H1 (cell line): ENCODE results near the gene SRGAP3. TPM values are rescaled to one million over a fixed set of nuclear protein-coding genes. Genes with fewer than 3 reads are reported as not detected.

Experiments used
- CTCF ChIA-PET: fragments of 300-600 bp; sonication (Branson Sonifier 250); formaldehyde crosslinking; loops from one replicate; lab custom pipeline; 2021; ENCODE audit not compliant: partially characterized antibody; lab: Charles Lee
- POLR2A ChIA-PET: fragments of 300-600 bp; sonication (Branson Sonifier 250); formaldehyde crosslinking; loops from one replicate; lab custom pipeline; 2021; ENCODE audit warnings: inconsistent platforms; ENCODE audit not compliant: partially characterized antibody; lab: Charles Lee
- DNase-seq, 2 experiments: peaks; one replicate each; pipeline versions ENCODE4 v3.0.0 to v3.0.0-alpha.2; 2010 to 2022; ENCODE audit warnings: low spot score in 2 of 2, low read depth in 1 of 2, mixed read lengths in 1 of 2
- FAIRE-seq: peaks from 2 replicates; lab custom pipeline; 2011; peaks lifted over from hg19 to GRCh38; lab: Jason Lieb, UNC
- H2AFZ ChIP-seq: 2 replicates; pipeline ENCODE4 v1.8.1; 2012; ENCODE audit warnings: low read length, inconsistent platforms
- H2AK5ac ChIP-seq: 2 replicates; pipeline ENCODE4 v1.6.1; 2013; ENCODE audit warnings: low read depth, low read length
- H2BK120ac ChIP-seq: replicated peaks from 2 replicates; pipeline ENCODE3; 2013; ENCODE audit warnings: low read depth, low read length, inconsistent platforms
- H2BK12ac ChIP-seq: 2 replicates; pipeline ENCODE4 v1.6.1; 2013; ENCODE audit warnings: low read depth, low read length
- H2BK15ac ChIP-seq: 2 replicates; pipeline ENCODE4 v1.6.1; 2013; ENCODE audit warnings: low read length
- H2BK20ac ChIP-seq: 2 replicates; pipeline ENCODE4 v1.6.1; 2013; ENCODE audit warnings: low read length
- H2BK5ac ChIP-seq: 2 replicates; pipeline ENCODE4 v1.6.1; 2013; ENCODE audit warnings: low read depth, low read length
- H3K14ac ChIP-seq: 2 replicates; pipeline ENCODE4 v1.6.1; 2013; ENCODE audit warnings: inconsistent platforms; ENCODE audit not compliant: insufficient read length
- H3K18ac ChIP-seq: 2 replicates; pipeline ENCODE4 v1.6.1; 2013; ENCODE audit warnings: low read length; ENCODE audit errors: extremely low read depth
- H3K23ac ChIP-seq: 2 replicates; pipeline ENCODE4 v1.6.1; 2013; ENCODE audit warnings: inconsistent platforms; ENCODE audit not compliant: insufficient read length
- H3K23me2 ChIP-seq: 2 replicates; pipeline ENCODE4 v1.6.1; 2013; ENCODE audit warnings: low read depth, low read length
- H3K27ac ChIP-seq: 2 replicates; pipeline ENCODE4 v1.6.1; 2011; ENCODE audit warnings: low read depth, low read length, inconsistent platforms
- H3K27me3 ChIP-seq, 4 experiments: replicated peaks in 1 of 4; 1 replicate in 1 of 4; 2 replicates in 3 of 4; pipeline versions ENCODE4 v1.6.1 to v1.8.1; 2011 to 2013; ENCODE audit warnings: low read length in 3 of 4, mild to moderate bottlenecking in 3 of 4, inconsistent platforms in 2 of 4, mixed read lengths in 2 of 4, moderate library complexity in 1 of 4; ENCODE audit not compliant: control insufficient read depth in 3 of 4, insufficient read depth in 3 of 4; ENCODE audit errors: extremely low read depth in 1 of 4
- H3K36me3 ChIP-seq, 4 experiments: 2 replicates each; pipeline versions ENCODE4 v1.6.1 to v1.8.1; 2011 to 2013; ENCODE audit warnings: mild to moderate bottlenecking in 4 of 4, low read length in 3 of 4, moderate library complexity in 2 of 4, control low read depth in 1 of 4, inconsistent platforms in 1 of 4; ENCODE audit not compliant: insufficient read depth in 4 of 4, control insufficient read depth in 2 of 4
- H3K4ac ChIP-seq: replicated peaks from 2 replicates; pipeline ENCODE3; 2013; ENCODE audit warnings: low read length, low read depth, mixed read lengths, inconsistent platforms; ENCODE audit not compliant: insufficient read length
- H3K4me1 ChIP-seq, 4 experiments: replicated peaks in 1 of 4; 1 replicate in 1 of 4; 2 replicates in 3 of 4; pipeline versions ENCODE4 v1.6.1 to v1.8.1; 2011 to 2013; ENCODE audit warnings: low read length in 3 of 4, inconsistent platforms in 2 of 4, mixed read lengths in 1 of 4; ENCODE audit not compliant: insufficient read depth in 4 of 4, control insufficient read depth in 3 of 4
- H3K4me2 ChIP-seq, 2 experiments: 2 replicates each; pipeline versions ENCODE4 v1.6.1 to v1.8.1; 2011 to 2013; ENCODE audit warnings: low read depth in 2 of 2, low read length in 2 of 2, control low read depth in 1 of 2, inconsistent platforms in 1 of 2, mild to moderate bottlenecking in 1 of 2; ENCODE audit not compliant: insufficient read depth in 1 of 2
- H3K4me3 ChIP-seq, 4 experiments: fragments of 200-600, 300-600 bp in 1 of 4; sonication (generic), shearing (Covaris generic), sonication (Bioruptor Twin) in 1 of 4; 2 replicates each; pipeline versions ENCODE4 v1.5.1 to v1.8.1; 2011 to 2016; ENCODE audit warnings: low read length in 4 of 4, low read depth in 3 of 4, control low read depth in 2 of 4, inconsistent platforms in 2 of 4, mild to moderate bottlenecking in 2 of 4, mixed read lengths in 1 of 4, moderate library complexity in 1 of 4; ENCODE audit not compliant: insufficient read depth in 2 of 4; ENCODE audit errors: extremely low read depth in 1 of 4
- H3K56ac ChIP-seq: replicated peaks from 2 replicates; pipeline ENCODE3; 2013; ENCODE audit warnings: low read depth, mild to moderate bottlenecking, mixed read lengths, low read length, inconsistent platforms; ENCODE audit not compliant: insufficient read length
- H3K79me1 ChIP-seq: 2 replicates; pipeline ENCODE4 v1.6.1; 2013; ENCODE audit warnings: low read depth, low read length, control low read depth
- H3K79me2 ChIP-seq, 2 experiments: 2 replicates each; pipeline versions ENCODE4 v1.6.1 to v1.8.1; 2012 to 2013; ENCODE audit warnings: low read length in 2 of 2, mild to moderate bottlenecking in 2 of 2, inconsistent platforms in 1 of 2; ENCODE audit not compliant: insufficient read depth in 2 of 2, control insufficient read depth in 1 of 2
- H3K9ac ChIP-seq, 4 experiments: replicated peaks in 1 of 4; 1 replicate in 1 of 4; 2 replicates in 3 of 4; pipeline versions ENCODE4 v1.6.1 to v1.8.1; 2011 to 2013; ENCODE audit warnings: low read depth in 3 of 4, low read length in 3 of 4, control low read depth in 2 of 4, mild to moderate bottlenecking in 2 of 4, moderate library complexity in 2 of 4, inconsistent platforms in 1 of 4; ENCODE audit errors: extremely low read depth in 1 of 4
- H3K9me3 ChIP-seq, 2 experiments: 2 replicates each; pipeline versions ENCODE4 v1.6.1 to v1.8.1; 2012 to 2013; ENCODE audit warnings: mild to moderate bottlenecking in 2 of 2, moderate library complexity in 2 of 2, control low read depth in 1 of 2, inconsistent platforms in 1 of 2, low read depth in 1 of 2, low read length in 1 of 2, mixed read lengths in 1 of 2; ENCODE audit not compliant: insufficient read depth in 2 of 2
- H4K20me1 ChIP-seq, 2 experiments: replicated peaks in 1 of 2; 2 replicates each; pipeline versions ENCODE3 to v1.8.1; 2011 to 2013; ENCODE audit warnings: inconsistent platforms in 2 of 2, low read length in 2 of 2, mild to moderate bottlenecking in 1 of 2; ENCODE audit not compliant: insufficient read depth in 2 of 2, control insufficient read depth in 1 of 2
- H4K5ac ChIP-seq: 2 replicates; pipeline ENCODE4 v1.6.1; 2013; ENCODE audit warnings: low read length, low read depth, mixed read lengths, inconsistent platforms; ENCODE audit not compliant: insufficient read length
- H4K8ac ChIP-seq: 2 replicates; pipeline ENCODE4 v1.8.0; 2013; ENCODE audit warnings: mild to moderate bottlenecking, moderate library complexity, low read length, inconsistent platforms; ENCODE audit not compliant: insufficient read depth; ENCODE audit errors: extremely low read depth
- H4K91ac ChIP-seq: replicated peaks from 2 replicates; pipeline ENCODE3; 2013; ENCODE audit warnings: low read length, mixed read lengths, inconsistent platforms; ENCODE audit not compliant: insufficient read length
- PHF8 ChIP-seq: fragments of 200-600 bp; sonication (generic); conservative IDR thresholded peaks from 2 replicates; pipeline ENCODE4 v1.7.1; 2012; ENCODE audit warnings: low read depth, mild to moderate bottlenecking, inconsistent platforms, low read length, moderate library complexity
- WGBS, 2 experiments: shearing (Covaris generic) in 1 of 2; methylation state at CpG; one replicate each; pipeline versions ENCODE4 v1.1.6 to v1.1.7; 2013 to 2015; ENCODE audit warnings: low lambda C conversion rate in 2 of 2, mixed read lengths in 2 of 2, inconsistent platforms in 1 of 2, low coverage in 1 of 2, missing lambda C conversion rate in 1 of 2; ENCODE audit not compliant: insufficient replicate concordance in 2 of 2, insufficient coverage in 1 of 2, insufficient read length in 1 of 2; ENCODE audit errors: extremely low coverage in 1 of 2, missing lambda C conversion rate in 1 of 2; 5-methylcytosine and 5-hydroxymethylcytosine counted together
- polyA plus RNA-seq, 7 experiments: library from polyadenylated mRNA; depleted of rRNA in 3 of 7; stranded (reverse) in 5 of 7; unstranded in 2 of 7; fragments of >200 nt in 5 of 7; fragments of 200-250 nt in 2 of 7; gene quantifications; 1 replicate in 5 of 7; 2 replicates in 1 of 7; 4 replicates in 1 of 7; pipeline versions ENCODE4 v1.2.1 to v1.2.3, GENCODE V29; 2011 to 2013; ENCODE audit warnings: missing spikeins in 2 of 7, mixed read lengths in 2 of 7
- total RNA-seq: library from RNA; stranded (reverse); fragmentation: NEBNext Ultra II Directional; extraction: Animal tissue kit (Norgen Biotek cat#: 25700); gene quantifications from 2 replicates; pipeline ENCODE4 v1.2.1, GENCODE V29; 2021

The SRGAP3 gene
- total and polyA plus RNA-seq, 2 of the 8 experiments (the other 6 are each of a cell fraction or from before 2014, with no cell fraction given) = 5.8 to 11.4 TPM

DNA sequence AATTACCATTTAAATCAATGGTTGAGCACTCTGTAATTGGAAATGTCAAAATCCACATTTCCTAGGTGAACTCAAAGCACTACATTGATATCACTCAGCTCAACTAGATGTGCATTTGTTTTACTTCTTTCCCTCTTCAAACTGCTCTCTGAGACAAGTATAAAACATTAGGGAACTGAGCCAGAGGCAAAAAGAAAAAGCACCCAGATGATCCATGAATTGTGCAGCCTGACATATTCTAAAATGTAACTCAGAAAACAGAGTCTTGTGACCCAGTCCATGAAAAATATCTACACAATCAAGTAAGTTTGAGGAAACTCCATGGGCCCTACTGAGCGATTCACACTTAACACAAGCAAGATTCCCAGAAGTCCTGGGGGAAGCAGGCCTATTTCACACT is 9.8 kb downstream of the SRGAP3 start:
- no peaks in the 10 kb centered on the region for H3K27me3 ChIP-seq
- ChIA-PET POLR2A (no interaction called here), CTCF (interaction anchor here (1.2 kb wide), 1 partner anchor 252 kb away, joined by 6 read pairs; no protein-coding TSS in a partner anchor)
- H2BK120ac ChIP-seq = no peak overlapping the region
- no peak overlapping the region for H4K8ac ChIP-seq
- H3K14ac ChIP-seq = no peak overlapping the region
- WGBS, 2 experiments = 86% methylated on average over 1 of the region's 1 CpG; no CpG with 5 or more reads in 1 of the 2 experiments
- no peak overlapping the region for H3K4me3 ChIP-seq
- H3K4me2 ChIP-seq = no peak overlapping the region
- no peak overlapping the region for H4K91ac ChIP-seq
- H3K79me2 ChIP-seq = no peaks in the 10 kb centered on the region
- no peaks in the 10 kb centered on the region; the same call in 1 of the 2 replicates for H3K79me1 ChIP-seq
- H3K18ac ChIP-seq = no peak overlapping the region
- no peak for FAIRE-seq
- no peaks in the 10 kb centered on the region for H3K36me3 ChIP-seq
- no peak overlapping the region for H2BK12ac ChIP-seq
- no peak overlapping the region for H4K5ac ChIP-seq
- no peak overlapping the region for H2BK20ac ChIP-seq
- H2AK5ac ChIP-seq = no peak overlapping the region
- H2AFZ ChIP-seq = no peak overlapping the region
- no peak overlapping the region for H3K4ac ChIP-seq
- H3K4me1 ChIP-seq = no peaks in the 10 kb centered on the region
- no peaks in the 10 kb centered on the region for H3K9me3 ChIP-seq
- no peak overlapping the region for H3K9ac ChIP-seq
- H3K27ac ChIP-seq = no peak overlapping the region
- H3K56ac ChIP-seq = no peak overlapping the region
- no peaks in the 10 kb centered on the region for H3K23me2 ChIP-seq
- H2BK15ac ChIP-seq = no peak overlapping the region
- no peak overlapping the region for H2BK5ac ChIP-seq
- no peak overlapping the region for H3K23ac ChIP-seq
- no peak for DNase-seq
- H4K20me1 ChIP-seq = no peaks in the 10 kb centered on the region
- no peak for TF ChIP-seq PHF8
